SK-N-SH (cell line): Measurements from ENCODE around the gene ZNF507.

ENCODE experiments used
- EP300 ChIP-seq, 2 experiments: IDR thresholded peaks; 2 replicates each; pipeline versions ENCODE4 v1.4.0 to v1.6.1; 2012; ENCODE audit warnings: borderline replicate concordance in 1 of 2, low read depth in 1 of 2, low read length in 1 of 2
- FOXJ3 ChIP-seq: sonication (generic); formaldehyde crosslinking; IDR thresholded peaks from 2 replicates; pipeline ENCODE4 v1.5.1; 2020; ENCODE audit warnings: mild to moderate bottlenecking, missing genetic modification reagents
- GABPA ChIP-seq: IDR thresholded peaks from 2 replicates; pipeline ENCODE4 v1.4.0; 2012; ENCODE audit warnings: low read depth, mild to moderate bottlenecking
- GATA2 ChIP-seq: sonication (generic); formaldehyde crosslinking; IDR thresholded peaks from 2 replicates; pipeline ENCODE4 v1.5.0; 2020; ENCODE audit warnings: mild to moderate bottlenecking, missing genetic modification reagents
- MXI1 ChIP-seq: IDR thresholded peaks from 2 replicates; pipeline ENCODE4 v1.6.1; 2012; ENCODE audit warnings: mild to moderate bottlenecking, low read depth, low read length, improper control_type of control experiment
- NRF1 ChIP-seq: IDR thresholded peaks from 2 replicates; pipeline ENCODE4 v1.6.1; 2012; ENCODE audit warnings: low read depth, mild to moderate bottlenecking, low read length
- POLR2AphosphoS5 ChIP-seq: IDR thresholded peaks from 2 replicates; pipeline ENCODE4 v1.6.1; 2012; ENCODE audit warnings: low read depth, low read length
- RCOR1 ChIP-seq: fragments of 150-350 bp; IDR thresholded peaks from 2 replicates; pipeline ENCODE4 v1.6.1; 2017; ENCODE audit warnings: antibody characterized with exemption, low read length
- SMC3 ChIP-seq: IDR thresholded peaks from 2 replicates; pipeline ENCODE4 v1.6.1; 2012; ENCODE audit warnings: low read depth, low read length, improper control_type of control experiment
- TF ChIP-seq, protein P1 (sequence below): fragments of 200-600 bp; sonication (generic); IDR thresholded peaks from 2 replicates; pipeline ENCODE4 v1.6.1; 2017; ENCODE audit warnings: antibody characterized with exemption, mild to moderate bottlenecking, moderate library complexity
- TF ChIP-seq, protein P2 (sequence below): IDR thresholded peaks from 2 replicates; pipeline ENCODE4; 2012
- TF ChIP-seq, protein P3 (sequence below): IDR thresholded peaks from 2 replicates; pipeline ENCODE4 v1.6.1; 2012; ENCODE audit warnings: mild to moderate bottlenecking, low read depth, low read length, moderate library complexity
- TF ChIP-seq, protein P4 (sequence below): IDR thresholded peaks from 2 replicates; pipeline ENCODE4 v1.4.0; 2012; ENCODE audit warnings: low read depth, borderline replicate concordance

DNA sequence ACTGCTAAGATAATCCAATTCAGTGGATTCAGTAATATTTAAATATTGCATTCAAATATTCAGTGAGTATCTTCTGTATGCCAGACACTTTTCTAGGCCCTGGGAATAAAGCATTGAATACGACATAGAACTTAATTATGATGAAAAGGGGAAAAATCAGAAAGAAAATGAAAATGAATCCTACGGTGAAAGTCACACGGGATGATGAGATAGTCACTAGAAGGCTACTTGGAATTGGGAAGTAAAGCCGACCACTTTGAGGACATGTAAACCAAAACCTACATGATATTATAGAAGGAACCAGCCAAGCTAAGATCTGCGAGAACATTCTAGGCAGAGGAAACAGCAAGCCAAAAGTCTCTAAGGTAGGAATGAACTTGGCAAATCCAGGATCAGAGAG, 70.3 kb downstream of the ZNF507 start:
- TF ChIP-seq GABPA = no peak
- TF ChIP-seq EP300 (IDR thresholded peaks at IDR 0.05; ENCODE audit: borderline replicate concordance in 1 of 2, low read depth in 1 of 2, low read length in 1 of 2) = no peak
- TF ChIP-seq, protein P1, sequence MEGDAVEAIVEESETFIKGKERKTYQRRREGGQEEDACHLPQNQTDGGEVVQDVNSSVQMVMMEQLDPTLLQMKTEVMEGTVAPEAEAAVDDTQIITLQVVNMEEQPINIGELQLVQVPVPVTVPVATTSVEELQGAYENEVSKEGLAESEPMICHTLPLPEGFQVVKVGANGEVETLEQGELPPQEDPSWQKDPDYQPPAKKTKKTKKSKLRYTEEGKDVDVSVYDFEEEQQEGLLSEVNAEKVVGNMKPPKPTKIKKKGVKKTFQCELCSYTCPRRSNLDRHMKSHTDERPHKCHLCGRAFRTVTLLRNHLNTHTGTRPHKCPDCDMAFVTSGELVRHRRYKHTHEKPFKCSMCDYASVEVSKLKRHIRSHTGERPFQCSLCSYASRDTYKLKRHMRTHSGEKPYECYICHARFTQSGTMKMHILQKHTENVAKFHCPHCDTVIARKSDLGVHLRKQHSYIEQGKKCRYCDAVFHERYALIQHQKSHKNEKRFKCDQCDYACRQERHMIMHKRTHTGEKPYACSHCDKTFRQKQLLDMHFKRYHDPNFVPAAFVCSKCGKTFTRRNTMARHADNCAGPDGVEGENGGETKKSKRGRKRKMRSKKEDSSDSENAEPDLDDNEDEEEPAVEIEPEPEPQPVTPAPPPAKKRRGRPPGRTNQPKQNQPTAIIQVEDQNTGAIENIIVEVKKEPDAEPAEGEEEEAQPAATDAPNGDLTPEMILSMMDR = no peak
- no peak for TF ChIP-seq POLR2AphosphoS5
- TF ChIP-seq, protein P2, sequence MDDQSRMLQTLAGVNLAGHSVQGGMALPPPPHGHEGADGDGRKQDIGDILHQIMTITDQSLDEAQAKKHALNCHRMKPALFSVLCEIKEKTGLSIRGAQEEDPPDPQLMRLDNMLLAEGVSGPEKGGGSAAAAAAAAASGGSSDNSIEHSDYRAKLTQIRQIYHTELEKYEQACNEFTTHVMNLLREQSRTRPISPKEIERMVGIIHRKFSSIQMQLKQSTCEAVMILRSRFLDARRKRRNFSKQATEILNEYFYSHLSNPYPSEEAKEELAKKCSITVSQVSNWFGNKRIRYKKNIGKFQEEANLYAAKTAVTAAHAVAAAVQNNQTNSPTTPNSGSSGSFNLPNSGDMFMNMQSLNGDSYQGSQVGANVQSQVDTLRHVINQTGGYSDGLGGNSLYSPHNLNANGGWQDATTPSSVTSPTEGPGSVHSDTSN = no peak
- TF ChIP-seq SMC3 = no peak
- TF ChIP-seq, protein P3, sequence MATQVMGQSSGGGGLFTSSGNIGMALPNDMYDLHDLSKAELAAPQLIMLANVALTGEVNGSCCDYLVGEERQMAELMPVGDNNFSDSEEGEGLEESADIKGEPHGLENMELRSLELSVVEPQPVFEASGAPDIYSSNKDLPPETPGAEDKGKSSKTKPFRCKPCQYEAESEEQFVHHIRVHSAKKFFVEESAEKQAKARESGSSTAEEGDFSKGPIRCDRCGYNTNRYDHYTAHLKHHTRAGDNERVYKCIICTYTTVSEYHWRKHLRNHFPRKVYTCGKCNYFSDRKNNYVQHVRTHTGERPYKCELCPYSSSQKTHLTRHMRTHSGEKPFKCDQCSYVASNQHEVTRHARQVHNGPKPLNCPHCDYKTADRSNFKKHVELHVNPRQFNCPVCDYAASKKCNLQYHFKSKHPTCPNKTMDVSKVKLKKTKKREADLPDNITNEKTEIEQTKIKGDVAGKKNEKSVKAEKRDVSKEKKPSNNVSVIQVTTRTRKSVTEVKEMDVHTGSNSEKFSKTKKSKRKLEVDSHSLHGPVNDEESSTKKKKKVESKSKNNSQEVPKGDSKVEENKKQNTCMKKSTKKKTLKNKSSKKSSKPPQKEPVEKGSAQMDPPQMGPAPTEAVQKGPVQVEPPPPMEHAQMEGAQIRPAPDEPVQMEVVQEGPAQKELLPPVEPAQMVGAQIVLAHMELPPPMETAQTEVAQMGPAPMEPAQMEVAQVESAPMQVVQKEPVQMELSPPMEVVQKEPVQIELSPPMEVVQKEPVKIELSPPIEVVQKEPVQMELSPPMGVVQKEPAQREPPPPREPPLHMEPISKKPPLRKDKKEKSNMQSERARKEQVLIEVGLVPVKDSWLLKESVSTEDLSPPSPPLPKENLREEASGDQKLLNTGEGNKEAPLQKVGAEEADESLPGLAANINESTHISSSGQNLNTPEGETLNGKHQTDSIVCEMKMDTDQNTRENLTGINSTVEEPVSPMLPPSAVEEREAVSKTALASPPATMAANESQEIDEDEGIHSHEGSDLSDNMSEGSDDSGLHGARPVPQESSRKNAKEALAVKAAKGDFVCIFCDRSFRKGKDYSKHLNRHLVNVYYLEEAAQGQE = no peak
- TF ChIP-seq, protein P4, sequence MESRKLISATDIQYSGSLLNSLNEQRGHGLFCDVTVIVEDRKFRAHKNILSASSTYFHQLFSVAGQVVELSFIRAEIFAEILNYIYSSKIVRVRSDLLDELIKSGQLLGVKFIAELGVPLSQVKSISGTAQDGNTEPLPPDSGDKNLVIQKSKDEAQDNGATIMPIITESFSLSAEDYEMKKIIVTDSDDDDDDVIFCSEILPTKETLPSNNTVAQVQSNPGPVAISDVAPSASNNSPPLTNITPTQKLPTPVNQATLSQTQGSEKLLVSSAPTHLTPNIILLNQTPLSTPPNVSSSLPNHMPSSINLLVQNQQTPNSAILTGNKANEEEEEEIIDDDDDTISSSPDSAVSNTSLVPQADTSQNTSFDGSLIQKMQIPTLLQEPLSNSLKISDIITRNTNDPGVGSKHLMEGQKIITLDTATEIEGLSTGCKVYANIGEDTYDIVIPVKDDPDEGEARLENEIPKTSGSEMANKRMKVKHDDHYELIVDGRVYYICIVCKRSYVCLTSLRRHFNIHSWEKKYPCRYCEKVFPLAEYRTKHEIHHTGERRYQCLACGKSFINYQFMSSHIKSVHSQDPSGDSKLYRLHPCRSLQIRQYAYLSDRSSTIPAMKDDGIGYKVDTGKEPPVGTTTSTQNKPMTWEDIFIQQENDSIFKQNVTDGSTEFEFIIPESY = no peak
- no peak for TF ChIP-seq GATA2 (CRISPR knock-in tag)
- TF ChIP-seq MXI1 = no peak
- TF ChIP-seq FOXJ3 = no peak
- no peak for TF ChIP-seq RCOR1
- TF ChIP-seq NRF1 = no peak
